SK-N-SH (cell line): ENCODE measurements around the gene SEMA4F.

Experiments used
- EP300 ChIP-seq, 2 experiments: IDR thresholded peaks; 2 replicates each; pipeline versions ENCODE4 v1.4.0 to v1.6.1; 2012; ENCODE audit warnings: borderline replicate concordance in 1 of 2, low read depth in 1 of 2, low read length in 1 of 2
- EZH2phosphoT487 ChIP-seq: fragments of 200-600 bp; sonication (generic); IDR thresholded peaks from 2 replicates; pipeline ENCODE4 v1.6.1; 2017; ENCODE audit warnings: low read depth, mixed run types, mild to moderate bottlenecking, antibody characterized with exemption, moderate library complexity, borderline replicate concordance
- FOSL2 ChIP-seq: IDR thresholded peaks from 2 replicates; pipeline ENCODE4 v1.4.0; 2012; ENCODE audit warnings: low read depth, mild to moderate bottlenecking, moderate library complexity, borderline replicate concordance
- GATA2 ChIP-seq: sonication (generic); formaldehyde crosslinking; IDR thresholded peaks from 2 replicates; pipeline ENCODE4 v1.5.0; 2020; ENCODE audit warnings: mild to moderate bottlenecking, missing genetic modification reagents
- MXI1 ChIP-seq: IDR thresholded peaks from 2 replicates; pipeline ENCODE4 v1.6.1; 2012; ENCODE audit warnings: mild to moderate bottlenecking, low read depth, low read length, improper control_type of control experiment
- POLR2AphosphoS5 ChIP-seq: IDR thresholded peaks from 2 replicates; pipeline ENCODE4 v1.6.1; 2012; ENCODE audit warnings: low read depth, low read length
- RCOR1 ChIP-seq: fragments of 150-350 bp; IDR thresholded peaks from 2 replicates; pipeline ENCODE4 v1.6.1; 2017; ENCODE audit warnings: antibody characterized with exemption, low read length
- SIN3A ChIP-seq: IDR thresholded peaks from 2 replicates; pipeline ENCODE4 v1.6.1; 2012; ENCODE audit warnings: low read depth, mild to moderate bottlenecking, low read length, moderate library complexity, borderline replicate concordance
- TF ChIP-seq, protein P1 (sequence below): IDR thresholded peaks from 2 replicates; pipeline ENCODE4; 2012
- TF ChIP-seq, protein P2 (sequence below): fragments of 200-600 bp; sonication (generic); IDR thresholded peaks from 2 replicates; pipeline ENCODE4 v1.6.1; 2017; ENCODE audit warnings: antibody characterized with exemption, mild to moderate bottlenecking, moderate library complexity

DNA sequence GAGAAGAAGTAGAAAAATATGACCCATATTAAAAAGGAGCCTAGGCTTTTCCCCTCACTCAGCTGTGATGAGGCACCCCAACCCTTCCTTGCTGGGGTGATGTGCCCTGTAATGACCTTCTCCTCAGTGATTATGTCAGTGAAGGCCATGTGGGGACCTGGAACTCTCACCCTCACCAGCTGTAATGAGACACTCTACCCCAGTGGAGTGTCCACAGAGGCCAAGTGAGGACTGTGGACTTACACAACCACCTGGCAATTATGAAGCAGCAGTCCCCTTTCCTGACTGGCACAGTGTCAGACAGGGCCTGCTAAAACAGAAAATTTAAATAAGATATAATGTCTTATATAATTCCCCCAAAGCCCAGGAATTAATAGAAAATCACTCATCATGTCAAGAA, 54.2 kb downstream of the SEMA4F start:
- TF ChIP-seq RCOR1 (no peak), SIN3A (no peak), POLR2AphosphoS5 (no peak), EZH2phosphoT487 (no peak), EP300 (IDR thresholded peaks at IDR 0.05; ENCODE audit: borderline replicate concordance in 1 of 2, low read depth in 1 of 2, low read length in 1 of 2) (no peak), FOSL2 (no peak), MXI1 (no peak), GATA2 (CRISPR knock-in tag) (no peak)
- TF ChIP-seq, protein P1, sequence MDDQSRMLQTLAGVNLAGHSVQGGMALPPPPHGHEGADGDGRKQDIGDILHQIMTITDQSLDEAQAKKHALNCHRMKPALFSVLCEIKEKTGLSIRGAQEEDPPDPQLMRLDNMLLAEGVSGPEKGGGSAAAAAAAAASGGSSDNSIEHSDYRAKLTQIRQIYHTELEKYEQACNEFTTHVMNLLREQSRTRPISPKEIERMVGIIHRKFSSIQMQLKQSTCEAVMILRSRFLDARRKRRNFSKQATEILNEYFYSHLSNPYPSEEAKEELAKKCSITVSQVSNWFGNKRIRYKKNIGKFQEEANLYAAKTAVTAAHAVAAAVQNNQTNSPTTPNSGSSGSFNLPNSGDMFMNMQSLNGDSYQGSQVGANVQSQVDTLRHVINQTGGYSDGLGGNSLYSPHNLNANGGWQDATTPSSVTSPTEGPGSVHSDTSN = no peak
- TF ChIP-seq, protein P2, sequence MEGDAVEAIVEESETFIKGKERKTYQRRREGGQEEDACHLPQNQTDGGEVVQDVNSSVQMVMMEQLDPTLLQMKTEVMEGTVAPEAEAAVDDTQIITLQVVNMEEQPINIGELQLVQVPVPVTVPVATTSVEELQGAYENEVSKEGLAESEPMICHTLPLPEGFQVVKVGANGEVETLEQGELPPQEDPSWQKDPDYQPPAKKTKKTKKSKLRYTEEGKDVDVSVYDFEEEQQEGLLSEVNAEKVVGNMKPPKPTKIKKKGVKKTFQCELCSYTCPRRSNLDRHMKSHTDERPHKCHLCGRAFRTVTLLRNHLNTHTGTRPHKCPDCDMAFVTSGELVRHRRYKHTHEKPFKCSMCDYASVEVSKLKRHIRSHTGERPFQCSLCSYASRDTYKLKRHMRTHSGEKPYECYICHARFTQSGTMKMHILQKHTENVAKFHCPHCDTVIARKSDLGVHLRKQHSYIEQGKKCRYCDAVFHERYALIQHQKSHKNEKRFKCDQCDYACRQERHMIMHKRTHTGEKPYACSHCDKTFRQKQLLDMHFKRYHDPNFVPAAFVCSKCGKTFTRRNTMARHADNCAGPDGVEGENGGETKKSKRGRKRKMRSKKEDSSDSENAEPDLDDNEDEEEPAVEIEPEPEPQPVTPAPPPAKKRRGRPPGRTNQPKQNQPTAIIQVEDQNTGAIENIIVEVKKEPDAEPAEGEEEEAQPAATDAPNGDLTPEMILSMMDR = no peak
